Measurements from ENCODE around the gene CCR8. TPM values are rescaled to one million over a fixed set of nuclear protein-coding genes. Genes with fewer than 3 reads are reported as not detected.

Gene CCR8
- total RNA-seq, 2 experiments from 2014 or later, result 0.48 to 0.51 TPM

DNA sequence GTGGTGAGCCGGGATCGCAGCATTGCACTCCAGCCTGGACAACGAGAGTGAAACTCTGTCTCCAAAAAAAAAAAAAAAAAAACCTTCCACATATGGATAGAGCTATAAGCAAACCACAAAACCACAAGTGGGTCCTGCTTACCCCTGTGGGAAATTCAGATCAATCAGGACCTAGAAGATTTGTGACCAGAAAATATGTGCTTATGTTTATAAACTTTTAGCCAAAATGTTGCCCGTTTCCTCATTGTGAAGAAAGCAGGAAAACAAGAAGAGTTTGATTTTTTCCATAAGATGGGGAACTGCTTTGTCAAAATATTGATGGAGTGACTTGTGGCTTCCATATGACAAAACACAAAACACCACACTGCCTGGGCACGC is 50.3 kb downstream of the CCR8 start:
- DNase-seq, result no peak
- H3K9me3 Mint-ChIP-seq, result no peaks in the 10 kb centered on the region
- no peaks in the 10 kb centered on the region for H3K36me3 Mint-ChIP-seq
- ChIA-PET CTCF (interaction anchor here (0.7 to 8.8 kb wide), 3 partner anchors 33 to 165 kb away, joined by 3 to 158 read pairs (median 6); no protein-coding TSS in a partner anchor), POLR2A (interaction anchor here (0.6 kb wide), 1 partner anchor 273 kb away, joined by 4 read pairs; no protein-coding TSS in a partner anchor)
- no peaks in the 10 kb centered on the region for H3K27me3 Mint-ChIP-seq
- no peak overlapping the region for H3K27ac Mint-ChIP-seq
- intact Hi-C loops (cut with micrococcal nuclease), result loop anchor here (5.0 kb wide), 1 partner anchor 52 kb away; the partner anchor contains the start of gene CCR8
- peaks cover 8% of the 10 kb centered on the region for H3K4me1 Mint-ChIP-seq (ENCODE audit: low read depth)
- H3K4me3 Mint-ChIP-seq, result no peak overlapping the region

DNA sequence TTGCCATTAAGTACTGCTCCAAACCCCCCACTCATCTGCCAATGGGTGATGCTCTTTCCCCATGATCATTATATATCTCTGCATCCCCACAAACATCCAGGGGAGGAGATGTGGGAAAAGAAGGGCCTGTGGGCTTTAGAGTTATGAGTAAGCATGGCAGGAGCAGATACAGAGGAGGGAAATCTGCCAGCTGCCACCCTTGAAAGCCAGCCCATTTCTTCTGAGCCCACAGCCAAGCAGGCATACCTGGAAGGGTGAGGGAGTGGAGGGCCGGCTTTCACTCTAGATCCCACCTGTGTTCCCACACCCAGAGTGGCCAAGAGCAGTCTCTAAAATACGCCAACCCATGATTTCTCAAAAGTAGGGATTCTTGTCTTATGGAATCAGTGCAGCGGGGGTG is 51.9 kb downstream of the CCR8 start:
- Mint-ChIP-seq H3K27me3 (no peaks in the 10 kb centered on the region), H3K36me3 (no peaks in the 10 kb centered on the region), H3K4me3 (no peak overlapping the region), H3K9me3 (no peaks in the 10 kb centered on the region), H3K27ac (no peak overlapping the region), H3K4me1 (ENCODE audit: low read depth) (peaks cover 23% of the 10 kb centered on the region)
- ChIA-PET POLR2A (no interaction called here), CTCF (no interaction called here)
- no peak for DNase-seq
- intact Hi-C loops (cut with micrococcal nuclease), result loop anchor here (5.0 kb wide), 1 partner anchor 54 kb away; the partner anchor contains the start of gene CCR8

Other genes with a start within 250 kb of the CCR8 start
- 10 to 100 TPM; 32.7 to 34.1 TPM for gene GORASP1, start 222.1 kb upstream of the CCR8 start, total RNA-seq
- 1 to 10 TPM; 1.7 to 1.8 TPM for gene TTC21A, start 222.0 kb upstream of the CCR8 start, total RNA-seq
- gene CSRNP1, start 176.1 kb upstream of the CCR8 start, total RNA-seq, result 10 to 100 TPM; 63.0 to 66.2 TPM
- gene XIRP1, start 137.1 kb upstream of the CCR8 start, total RNA-seq, result 1 to 10 TPM; 1.3 to 1.6 TPM
- gene CX3CR1, start 49.7 kb upstream of the CCR8 start, total RNA-seq, result under 1 TPM; 0.07 to 0.21 TPM
- 10 to 100 TPM; 23.1 to 24.9 TPM for gene SLC25A38, start 53.7 kb downstream of the CCR8 start, total RNA-seq
- 1,000 to 10,000 TPM; 2,627 to 2,738 TPM for gene RPSA, start 77.0 kb downstream of the CCR8 start, total RNA-seq
- not detected for gene MOBP, start 138.0 kb downstream of the CCR8 start, total RNA-seq

Measured in activated CD4-positive, alpha-beta memory T cell treated with anti-CD3 and anti-CD28 coated beads for 36 hours (primary cell).